Measurements from ENCODE around the gene ERI3.

Gene ERI3

DNA sequence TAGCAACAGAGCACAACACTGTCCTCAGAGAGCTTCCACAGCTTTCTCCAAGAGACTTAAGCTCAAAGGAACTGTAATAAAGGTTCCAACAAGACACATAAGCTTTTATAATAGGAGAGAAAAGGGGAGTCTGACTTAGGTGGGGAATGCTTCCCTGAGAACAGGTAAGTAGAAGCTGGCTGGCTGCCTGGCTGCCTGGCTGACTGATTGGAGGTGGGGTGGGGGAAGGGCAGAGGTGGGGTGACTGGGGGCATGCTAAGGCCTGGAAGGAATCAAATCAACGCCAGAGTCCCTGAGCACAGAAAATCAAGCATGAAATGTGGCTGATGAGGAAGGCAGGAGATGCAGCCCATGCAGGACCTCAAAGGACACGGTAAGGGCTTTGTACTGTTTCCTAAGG, 96.0 kb downstream of the ERI3 start:
- no peak for DNase-seq

DNA sequence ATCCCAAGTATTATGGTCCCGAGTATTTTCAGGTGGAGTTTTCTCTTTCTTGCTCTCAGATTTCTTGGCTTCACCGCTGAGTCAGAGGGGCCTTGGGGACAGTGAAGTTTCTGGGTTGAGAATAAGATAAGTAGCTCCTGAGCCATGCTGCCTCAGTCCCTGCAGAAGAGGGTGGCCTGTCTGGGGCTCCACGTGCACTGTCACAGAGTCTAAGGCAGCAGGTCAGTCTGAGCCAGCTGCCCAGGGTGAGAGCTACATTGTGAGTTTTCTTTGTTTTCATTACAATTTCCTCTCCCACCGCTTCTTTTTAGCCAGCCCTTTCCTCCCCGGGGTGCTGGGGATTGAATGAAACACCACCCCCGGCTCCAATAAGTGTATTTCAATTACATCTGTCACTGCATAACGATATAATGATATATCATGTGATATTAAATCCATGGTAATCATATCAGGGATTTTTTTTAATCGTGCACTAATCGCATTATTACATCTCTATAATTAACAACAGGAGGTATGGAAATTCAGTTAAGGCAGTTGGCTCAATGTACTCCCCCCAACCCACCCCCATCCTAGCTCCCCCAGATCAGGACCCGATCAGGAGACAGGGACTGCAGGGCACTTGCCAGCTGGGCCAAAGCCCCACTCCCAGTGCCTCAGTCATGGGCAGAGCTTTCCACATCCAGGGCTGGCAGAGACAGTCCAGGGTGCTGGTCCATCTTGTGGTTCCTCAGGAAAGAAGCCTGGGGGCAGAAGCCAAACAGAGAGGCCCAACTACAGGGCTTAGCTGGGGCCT, 98.1 kb downstream of the ERI3 start:
- DNase-seq: no peak

DNA sequence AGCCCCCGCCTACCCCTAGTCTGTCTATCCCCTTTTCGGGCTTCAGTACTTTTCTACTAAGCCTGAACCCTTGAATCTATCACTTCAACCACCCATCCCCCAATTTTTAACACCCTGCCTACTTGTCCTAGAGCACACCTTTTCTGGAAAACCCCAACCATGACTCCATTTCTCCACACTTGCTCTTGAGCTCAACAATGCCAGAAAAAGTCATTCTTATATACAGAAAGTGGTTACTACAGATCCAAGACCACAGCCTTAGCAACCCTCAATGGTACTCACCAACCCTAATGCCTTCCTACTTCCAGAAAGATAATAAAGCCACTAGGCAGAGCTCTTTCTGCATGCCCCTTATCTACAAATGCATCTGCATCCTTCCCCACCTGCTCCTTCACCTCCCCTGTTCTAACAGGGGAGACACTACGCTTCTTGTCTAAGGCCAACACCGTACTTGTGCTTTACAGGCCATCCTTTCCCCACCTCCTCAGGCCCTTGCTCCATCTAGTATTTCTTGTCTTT, 100.6 kb downstream of the ERI3 start:
- no peak for DNase-seq

DNA sequence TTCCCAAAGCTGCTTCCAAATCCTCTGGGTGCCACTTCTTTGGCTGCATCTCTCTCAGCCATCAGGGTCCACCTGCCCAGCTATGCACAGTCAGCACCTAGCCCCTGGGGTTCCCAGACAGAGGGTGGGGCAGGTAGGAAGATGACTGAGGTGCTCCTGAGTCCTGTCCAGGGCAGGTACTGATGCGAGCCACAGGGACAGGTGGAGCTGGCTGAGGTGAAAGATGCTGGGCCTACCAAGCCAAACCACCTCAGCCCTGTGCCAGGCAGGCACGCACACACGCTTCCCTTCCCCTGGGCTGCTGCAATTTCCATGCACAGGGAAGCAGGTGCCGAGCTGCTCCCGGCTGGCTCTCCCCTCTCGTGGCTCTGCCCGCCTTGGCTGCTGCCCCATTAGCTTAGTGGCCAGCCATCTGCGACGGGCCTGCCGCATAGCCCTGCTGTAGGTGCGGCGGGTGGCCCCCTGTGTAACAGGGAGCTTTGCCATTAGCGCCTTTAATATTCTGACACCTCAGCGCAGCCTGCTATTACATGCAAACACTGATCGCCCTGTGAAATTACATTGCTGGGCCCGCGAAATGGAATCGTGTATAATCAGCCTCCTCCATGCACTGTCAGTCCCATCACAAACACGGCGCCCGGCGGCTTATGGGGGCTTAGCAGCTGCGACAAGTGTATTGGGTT, 102.9 kb downstream of the ERI3 start:
- DNase-seq: no peak

DNA sequence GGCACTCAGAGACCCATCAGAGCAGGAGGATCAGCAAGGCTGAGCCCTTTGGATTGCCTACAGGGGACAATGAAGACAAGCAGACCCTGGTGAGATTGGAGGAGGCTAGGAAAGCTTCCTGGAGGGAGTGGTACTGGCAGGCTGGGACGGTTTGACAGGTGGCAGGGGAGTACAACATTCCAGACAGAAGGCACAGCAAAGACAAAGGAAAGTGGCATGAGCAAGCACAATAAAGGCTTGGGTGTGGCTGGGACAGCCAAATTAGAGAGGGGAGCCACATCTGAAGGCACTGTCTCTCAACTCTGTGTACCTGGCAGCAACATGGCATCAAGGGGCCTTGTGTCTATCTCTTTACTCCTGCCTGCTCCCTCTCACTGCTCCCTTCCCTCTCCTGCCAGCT, 103.6 kb downstream of the ERI3 start:
- no peak for DNase-seq

DNA sequence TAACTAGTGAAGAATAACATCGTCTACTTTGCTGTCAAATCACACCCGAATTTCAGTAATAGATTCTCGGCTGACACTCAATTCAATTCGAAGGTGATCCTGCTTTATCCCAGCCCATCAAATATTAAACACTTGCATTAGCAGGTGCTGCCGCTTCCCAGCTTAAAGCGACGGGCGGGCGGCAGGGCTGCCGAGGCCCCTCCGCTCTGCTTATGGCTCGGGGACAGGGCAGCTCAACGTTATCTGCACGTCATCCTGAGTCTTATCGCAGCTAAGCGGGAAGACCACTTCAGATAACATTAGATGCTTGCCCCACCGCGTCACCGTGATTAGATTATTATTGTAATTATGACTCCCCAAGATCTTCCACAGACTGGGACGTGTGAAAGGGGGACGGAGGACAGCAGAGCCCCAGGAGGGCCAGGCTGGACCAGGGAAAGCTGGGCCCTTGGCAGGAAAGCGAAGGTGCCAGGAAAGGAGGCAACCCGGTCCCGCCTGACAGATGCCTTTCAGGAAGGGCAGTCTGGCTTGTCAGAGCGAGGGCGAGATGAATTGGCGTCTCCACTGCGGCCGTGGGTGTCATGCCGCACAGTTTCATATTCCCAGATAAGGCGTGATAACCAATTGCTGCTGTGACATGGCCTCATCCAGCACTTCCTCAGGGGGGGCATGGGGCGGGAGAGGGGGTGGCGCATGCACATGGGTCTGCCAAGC, 104.8 kb downstream of the ERI3 start:
- no peak for DNase-seq

DNA sequence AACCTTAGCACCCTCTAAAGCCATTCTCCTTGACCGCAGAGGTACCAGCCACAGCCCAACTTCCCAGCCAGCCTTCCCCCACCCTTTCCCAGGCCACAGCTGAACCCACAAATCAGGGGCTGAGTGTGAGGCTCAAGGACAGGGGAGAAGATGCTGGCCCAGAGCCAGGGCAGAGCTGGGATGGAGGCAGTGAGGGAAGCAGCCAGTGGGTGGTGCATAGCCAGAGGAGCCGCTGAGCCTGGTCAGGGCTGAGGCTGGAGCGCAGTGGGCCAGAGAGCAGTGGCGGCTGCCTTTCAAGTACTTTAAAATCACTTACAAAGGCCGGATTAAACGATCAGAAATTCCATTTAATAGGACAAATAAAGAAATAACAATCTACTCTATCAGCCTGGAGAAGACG, 105.5 kb downstream of the ERI3 start:
- no peak for DNase-seq

DNA sequence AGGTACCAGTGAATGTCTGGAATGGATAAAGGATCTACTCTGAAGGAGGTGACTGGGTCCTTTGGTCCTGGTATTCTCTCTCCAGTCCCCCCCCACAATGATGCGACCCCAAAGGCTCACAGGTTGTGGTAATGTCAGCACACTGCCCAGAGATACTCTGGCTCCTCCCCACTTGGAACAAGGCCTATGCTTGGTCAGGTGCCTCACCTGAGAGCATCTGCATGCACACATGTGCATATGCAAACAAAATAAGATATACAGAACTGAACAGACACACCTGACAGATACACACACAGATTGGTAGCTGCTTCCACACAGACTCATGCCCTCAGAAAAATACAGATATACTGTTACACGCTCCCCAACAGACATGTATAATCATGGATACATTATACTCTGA, 108.3 kb downstream of the ERI3 start:
- DNase-seq: no peak

DNA sequence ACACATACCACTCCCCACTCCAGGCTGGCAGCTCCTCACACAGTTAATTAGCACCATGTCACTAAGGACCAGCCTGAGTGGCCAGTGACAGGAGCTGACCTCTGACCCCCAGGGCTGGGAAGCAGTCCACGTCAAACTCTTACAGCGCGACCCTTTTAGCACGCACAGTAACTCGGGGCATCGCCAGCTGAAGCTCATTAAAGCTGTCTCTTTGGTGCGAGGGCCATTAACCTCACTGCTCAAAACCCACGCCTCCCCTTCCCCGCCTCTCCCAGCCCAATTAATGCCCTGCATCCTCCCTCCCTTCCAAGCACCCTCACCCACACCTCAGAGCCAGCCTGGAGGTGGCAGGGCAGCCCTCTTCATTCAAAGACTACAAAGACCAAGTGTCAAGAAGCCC, 110.1 kb downstream of the ERI3 start:
- DNase-seq: no peak

DNA sequence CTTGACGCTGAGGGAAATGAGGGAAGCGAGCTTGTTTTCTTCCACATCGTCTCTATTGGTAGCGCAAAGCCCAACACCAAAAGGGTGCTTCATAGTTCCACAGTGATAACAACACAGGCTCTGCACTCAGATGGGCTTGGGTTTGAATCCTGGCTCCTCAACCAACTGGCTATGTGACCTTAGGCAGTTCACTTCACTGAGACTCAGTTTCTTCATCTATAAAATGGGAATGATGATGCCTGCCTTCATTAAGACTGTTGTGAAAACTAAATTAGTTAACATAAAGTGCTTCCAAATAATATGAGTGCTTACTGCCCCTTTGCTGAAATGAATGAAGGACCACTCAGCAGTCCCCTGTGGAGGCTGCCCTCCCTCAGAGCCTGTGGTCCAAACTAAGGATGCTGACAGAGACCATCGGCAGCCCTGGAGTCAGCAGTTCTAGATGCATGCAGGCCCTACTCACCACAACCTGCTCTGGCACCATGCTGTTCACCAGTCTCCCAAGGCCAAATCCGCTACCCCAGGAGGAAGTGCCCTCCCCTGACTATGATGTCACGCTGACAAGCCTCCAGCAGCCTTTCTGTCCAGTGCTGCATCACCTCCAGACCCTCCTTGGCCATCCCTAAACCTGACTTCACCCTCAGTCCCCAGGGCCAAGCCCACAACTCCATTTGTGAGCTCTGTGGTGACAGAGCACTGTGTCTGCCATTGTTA, 111.1 kb downstream of the ERI3 start:
- DNase-seq: no peak

DNA sequence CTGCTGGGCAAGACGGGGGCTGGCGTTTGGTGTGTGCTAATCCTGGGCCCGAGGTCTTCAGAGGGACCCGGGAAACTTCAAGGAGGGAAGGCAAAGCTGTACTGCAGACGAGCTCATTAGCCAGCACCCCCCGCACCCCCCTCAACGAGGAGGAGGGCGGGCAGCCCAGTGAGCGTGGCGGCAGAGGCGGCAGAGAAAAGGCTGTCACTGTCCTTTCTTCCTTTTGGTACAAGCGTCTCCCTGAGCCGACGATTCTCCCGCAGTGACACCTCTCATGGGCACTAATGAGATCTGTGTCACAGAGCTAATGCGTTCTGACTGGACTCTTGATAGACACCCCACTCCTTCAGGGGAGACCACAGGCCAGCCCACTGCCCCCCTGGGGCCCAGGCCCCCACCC, 112.3 kb downstream of the ERI3 start:
- no peak for DNase-seq

DNA sequence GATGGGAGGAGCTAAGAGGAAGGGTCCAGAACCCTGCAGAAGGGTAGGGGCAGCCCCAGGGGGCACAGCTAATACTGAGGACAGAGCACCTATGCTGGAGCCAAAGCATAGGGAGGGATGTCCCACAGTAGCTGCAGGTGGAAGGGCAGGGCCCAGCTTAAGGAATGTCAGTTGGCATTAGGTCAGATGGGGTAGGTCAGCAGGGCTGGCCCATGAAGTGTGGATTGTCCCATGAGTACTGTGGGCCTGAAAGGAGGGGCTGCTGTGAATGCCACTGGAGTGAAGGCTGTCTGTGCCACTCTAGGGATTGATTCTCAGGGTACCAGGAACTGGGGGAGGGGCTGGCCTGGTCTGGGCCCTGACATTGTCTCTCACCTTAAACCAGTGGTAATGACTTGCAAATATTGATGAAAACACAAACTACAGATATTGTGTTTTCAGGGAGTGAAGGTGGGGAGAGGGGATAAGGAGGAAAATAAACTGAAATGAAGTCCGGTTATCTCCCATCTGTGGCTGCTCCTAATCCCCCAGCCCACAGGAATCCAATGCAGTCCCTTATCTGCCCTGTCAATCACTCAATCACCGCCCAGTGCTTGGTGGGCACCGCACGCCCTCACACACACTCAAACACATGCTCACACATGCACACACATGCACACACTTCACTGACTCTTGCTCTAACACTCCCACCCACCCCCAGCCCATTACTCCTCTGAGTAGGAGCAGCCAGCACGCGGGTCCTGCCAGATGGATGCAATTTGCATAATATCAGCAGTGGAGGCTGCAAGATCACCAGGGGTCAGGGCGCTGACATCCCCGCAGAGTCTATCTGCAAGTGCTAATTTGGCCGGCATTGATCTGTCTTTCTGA, 114.0 kb downstream of the ERI3 start:
- DNase-seq: no peak

DNA sequence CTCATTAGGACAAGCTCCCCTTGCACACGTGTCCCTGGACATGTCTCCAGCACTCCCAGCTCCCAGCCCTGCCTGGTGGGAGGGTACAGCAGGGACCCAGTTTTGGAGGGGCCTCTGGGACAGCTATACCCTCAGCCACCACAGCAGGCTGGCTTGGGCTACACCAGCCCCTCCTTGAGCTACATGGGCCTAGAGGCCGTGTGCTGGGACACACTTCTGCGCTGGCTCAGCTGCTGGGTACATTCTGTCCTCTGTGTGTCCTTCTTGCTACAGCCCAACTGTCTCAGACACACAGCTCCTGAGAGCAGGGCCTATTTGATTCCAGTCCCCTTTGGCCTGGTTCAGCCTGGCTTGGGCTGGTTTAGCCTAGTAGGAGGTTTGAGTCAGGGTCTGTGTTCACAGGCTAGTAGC, 115.1 kb downstream of the ERI3 start:
- DNase-seq: no peak

DNA sequence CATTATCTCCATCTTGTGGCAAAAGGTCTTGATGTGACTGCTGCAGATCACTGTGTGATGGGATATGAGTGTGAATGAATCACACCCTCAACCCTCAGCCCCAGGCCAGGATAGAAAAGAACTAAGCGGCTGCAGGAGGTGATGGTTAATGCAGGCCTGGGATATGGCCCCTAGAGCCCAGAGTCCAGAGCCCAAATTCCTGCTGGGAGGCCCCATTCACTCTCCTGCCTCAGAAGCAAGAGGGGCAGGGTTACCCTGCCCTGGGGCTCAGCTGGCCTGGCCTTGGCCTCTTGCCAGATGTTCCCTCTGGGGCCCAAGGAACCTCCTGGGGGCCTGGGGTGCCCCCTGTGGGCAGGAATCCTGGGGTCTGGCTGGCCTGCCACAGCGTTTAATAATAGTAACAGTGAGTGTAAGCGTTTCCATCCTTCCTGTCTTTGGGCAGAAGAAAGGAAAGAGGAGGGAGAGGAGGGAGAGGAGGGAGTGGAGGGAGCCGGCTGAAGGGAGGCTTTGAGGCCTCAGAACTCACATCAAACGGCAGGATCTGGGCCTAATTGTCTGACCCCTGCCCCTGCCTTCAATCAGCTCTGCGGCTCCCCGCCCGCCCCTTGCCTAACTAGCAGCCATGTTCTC, 115.6 kb downstream of the ERI3 start:
- peak; percentile 67 for DNase-seq

DNA sequence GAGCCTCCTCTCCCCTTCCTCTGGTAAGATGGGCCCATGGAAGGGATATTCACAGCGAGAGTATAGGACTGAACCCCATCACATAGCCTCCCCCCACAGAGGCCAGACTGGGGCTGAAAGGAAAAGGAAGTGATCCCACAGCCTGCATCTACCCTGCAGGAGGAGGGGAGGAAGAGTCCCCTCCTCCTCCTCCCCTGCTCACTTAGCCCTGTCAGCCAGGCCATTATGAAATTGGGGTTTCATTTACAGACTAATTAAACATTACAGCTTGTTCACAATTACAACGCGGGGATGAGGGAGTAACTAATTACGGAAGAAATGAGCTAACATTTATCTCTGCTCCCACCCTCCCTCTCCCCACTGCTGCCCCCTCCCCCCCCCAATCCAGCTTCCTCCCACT, 116.4 kb downstream of the ERI3 start:
- no peak for DNase-seq

DNA sequence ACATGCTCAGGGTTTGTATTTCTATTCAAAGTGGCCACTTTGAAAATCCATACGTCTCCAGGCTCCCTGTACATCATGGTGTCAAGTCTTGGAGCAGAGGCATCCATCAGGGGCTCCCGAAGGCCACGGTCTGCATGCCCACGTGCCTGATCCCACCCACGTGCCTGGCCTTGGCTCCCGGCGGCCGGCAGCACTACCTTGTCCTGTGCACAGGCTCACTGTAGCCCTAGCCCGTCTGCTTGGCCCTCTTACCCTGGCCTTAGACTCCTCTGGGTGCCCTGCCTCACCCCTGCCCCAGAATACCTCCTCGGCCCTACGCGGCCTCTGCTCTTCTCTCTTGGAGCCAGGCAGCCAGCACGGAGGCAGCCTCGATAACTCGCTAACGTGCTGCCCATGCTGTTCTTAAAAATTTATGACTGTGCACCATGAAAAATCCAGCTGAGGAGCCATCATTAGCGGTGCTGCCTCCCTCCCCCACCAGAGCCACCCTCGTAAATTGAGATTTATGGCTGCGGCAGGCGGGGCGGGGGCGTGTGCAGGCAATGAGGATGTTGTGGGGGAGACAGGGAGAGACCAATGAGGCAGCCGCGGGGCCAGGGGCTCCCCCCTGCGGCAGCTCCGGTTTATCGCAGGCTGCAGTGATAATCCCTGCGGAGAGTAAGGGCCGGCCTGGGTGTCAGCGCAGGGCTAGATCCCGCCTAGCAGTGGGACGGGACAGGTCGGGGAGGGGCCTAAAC, 117.2 kb downstream of the ERI3 start:
- DNase-seq: peak; percentile 75

DNA sequence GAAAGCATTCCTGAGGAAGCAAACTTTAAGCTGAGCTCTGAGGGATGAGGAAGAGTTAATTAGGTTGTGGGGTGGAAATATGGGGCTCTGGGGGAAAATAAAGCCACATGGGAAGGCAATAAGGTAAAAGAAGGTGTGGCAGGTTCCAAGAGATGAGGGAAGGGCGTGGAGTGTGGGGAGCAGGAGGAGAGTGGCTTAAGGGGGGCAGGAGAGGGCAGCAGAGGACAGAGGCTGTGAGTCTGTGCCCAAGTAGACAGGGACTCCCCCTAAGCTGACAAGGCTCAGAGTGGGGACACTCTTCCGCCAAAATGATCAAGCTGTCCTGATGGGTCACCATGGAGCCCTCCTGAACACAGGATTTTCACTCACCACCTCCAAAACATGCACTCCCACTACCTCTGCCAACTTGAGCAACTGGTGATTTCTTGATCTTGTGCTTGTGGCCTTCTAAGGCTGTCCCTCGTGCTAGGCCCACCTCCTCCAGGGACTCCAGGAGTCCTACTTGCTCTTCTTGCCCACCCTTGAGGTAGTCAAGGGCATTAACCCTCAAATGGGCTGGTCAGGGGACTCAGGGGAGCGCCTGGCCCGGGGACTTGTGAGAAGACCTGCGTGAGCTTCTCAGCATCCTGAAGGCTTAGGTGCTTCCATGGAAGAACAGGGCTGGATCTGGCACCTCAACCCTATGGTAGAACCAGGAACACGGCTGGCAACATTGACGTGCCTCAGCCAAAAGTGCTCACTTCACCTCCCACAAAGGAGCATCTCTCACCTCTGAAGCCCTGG, 118.4 kb downstream of the ERI3 start:
- no peak for DNase-seq

DNA sequence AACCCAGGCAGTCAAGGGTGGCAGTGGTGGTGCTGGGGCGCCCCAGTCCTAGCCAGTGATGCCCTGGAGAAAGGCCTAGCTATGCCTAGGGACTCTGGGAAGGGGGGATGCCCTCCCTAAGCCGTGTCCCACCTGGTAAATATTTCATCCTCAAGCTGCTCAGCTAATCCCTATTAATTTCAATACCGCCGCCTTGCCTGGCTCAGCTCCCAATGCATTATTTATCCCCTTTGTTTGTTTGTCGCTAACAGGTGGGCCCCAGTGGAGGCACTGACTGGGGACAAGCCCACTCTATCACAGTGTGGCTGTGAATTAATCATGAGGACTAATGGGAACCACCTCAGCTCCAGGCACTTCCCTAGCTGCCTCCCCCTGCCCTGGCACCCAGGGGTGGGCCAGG, 119.2 kb downstream of the ERI3 start:
- no peak for DNase-seq

DNA sequence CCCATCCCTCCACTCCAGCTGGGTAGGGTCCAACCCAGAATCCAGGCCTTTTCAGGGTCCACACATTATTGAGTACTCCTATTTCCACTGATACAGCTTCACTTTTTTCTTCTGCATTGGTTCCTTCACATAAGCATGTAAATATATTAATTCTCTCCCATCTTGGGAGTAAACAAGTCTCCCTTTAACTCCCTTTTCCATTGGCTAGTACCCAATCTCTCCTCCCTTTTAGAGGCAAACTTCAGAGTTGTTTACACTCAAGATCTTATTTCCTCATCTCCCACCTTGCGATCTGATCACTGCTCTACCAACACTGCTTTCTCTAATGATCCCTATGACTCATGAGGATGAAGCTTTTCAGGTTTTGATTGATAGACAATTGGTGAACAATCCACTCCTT, 121.5 kb downstream of the ERI3 start:
- DNase-seq: no peak

DNA sequence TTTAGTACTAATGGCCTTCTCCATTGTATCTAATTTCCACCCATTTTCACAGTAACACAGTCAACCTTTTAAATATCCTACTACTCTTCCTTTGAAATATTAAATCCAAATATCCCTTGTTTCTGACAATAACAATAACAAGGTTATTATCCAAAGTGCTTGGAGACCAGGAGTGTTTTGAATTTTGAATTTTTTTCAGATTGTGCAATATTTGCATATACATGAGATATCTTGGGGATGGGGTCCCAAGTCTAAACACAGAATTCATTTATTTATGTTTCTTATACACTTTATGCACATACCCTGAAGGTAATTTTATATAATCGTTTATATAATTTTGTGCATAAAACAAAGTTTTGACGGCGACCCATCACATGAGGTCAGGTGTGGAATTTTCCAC, 124.3 kb downstream of the ERI3 start:
- no peak for DNase-seq
